ENCODE data around the gene GULP1.
"Not testable (repeated sequence)": the region's sequence is repeated elsewhere in the genome, so short reads cannot be mapped to it uniquely, and the experiment has no call there.

The GULP1 gene

DNA sequence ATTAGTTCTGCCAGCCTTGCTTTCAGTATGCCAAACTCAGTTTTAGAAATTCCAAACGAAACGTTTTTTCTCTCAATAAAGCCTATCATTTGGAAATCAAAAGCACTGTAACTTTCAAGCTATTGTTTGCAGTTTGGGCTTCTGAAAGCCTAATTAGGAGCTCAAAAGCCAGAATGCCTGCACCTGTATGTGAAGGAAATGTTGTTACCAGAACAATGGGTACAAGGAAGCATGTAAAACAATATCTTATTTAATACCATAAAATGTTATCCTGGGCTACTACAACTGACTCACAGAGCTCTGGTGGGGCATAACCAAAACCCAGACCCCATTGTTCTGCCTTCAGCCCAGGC, 12.6 kb upstream of the GULP1 start:
- H3K4me3 Mint-ChIP-seq, result no peak overlapping the region
- H3K27ac Mint-ChIP-seq, result no peak overlapping the region
- CTCF ChIA-PET, result no interaction called here
- H3K4me1 Mint-ChIP-seq, result no peaks in the 10 kb centered on the region
- H3K36me3 Mint-ChIP-seq, result no peaks in the 10 kb centered on the region
- DNase-seq, result no peak
- no peaks in the 10 kb centered on the region for H3K9me3 Mint-ChIP-seq
- no peaks in the 10 kb centered on the region for H3K27me3 Mint-ChIP-seq

DNA sequence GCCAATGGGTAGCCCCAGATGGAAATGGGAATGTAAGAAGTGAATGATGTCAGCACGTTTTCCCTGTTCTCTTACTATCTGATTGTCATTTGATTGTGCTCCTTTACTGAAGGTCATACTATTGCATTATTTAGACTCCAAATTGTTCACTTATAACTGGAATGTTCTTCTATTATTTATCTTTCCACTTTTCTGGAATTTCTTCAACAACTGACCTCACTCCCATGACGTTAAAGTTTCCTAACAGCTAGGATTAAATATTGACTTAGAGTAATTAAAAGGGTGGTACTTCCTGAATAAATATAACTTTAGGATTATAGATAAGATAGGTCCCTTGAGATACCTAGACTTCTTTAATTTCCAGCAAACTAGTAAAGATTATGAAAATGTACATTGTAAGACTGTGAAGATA, 10.9 kb upstream of the GULP1 start:
- Mint-ChIP-seq H3K36me3 (no peaks in the 10 kb centered on the region), H3K9me3 (no peaks in the 10 kb centered on the region), H3K4me1 (no peaks in the 10 kb centered on the region), H3K4me3 (no peak overlapping the region), H3K27ac (no peak overlapping the region), H3K27me3 (no peaks in the 10 kb centered on the region)
- DNase-seq, result no peak
- CTCF ChIA-PET, result no interaction called here

DNA sequence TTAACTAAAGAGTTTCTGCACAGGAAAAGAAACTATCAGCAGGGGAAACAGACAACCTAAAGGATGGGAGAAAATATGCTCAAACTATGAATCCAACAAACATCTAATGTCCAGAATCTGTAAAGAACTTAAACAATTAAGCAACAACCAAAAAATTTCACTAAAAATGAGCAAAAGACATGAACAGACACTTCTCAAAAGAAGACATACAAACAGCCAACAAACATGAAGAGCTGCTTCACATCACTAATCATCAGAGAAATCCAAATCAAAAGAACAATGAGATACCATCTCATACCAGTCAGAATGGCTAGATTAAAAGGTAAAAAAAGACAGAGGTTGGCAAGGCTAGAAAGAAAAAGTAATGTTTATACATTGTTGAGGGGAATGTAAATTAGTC, 8.8 kb upstream of the GULP1 start:
- no peak overlapping the region for H3K4me3 Mint-ChIP-seq
- H3K27me3 Mint-ChIP-seq, result no peaks in the 10 kb centered on the region
- H3K36me3 Mint-ChIP-seq, result no peaks in the 10 kb centered on the region
- no peaks in the 10 kb centered on the region for H3K4me1 Mint-ChIP-seq
- H3K27ac Mint-ChIP-seq, result no peak overlapping the region
- CTCF ChIA-PET, result no interaction called here
- no peak for DNase-seq
- no peaks in the 10 kb centered on the region for H3K9me3 Mint-ChIP-seq

DNA sequence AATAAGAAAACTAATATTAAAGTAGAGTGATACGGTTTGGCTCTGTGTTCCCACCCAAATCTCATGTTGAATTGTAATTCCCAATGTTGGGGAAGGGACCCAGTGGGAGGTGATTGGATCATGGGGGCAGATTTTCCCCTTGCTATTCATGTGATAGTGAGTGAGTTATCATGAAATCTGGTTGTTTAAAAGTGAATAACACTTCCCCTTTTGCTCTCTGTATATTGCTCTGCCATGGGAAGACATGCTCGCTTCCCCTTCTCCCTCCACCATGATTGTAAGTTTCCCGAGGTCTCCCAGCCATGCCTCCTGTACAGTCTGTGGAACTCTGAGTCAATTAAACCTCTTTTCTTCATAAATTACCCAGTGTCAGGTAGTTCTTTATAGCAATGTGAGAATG, 7.4 kb upstream of the GULP1 start:
- H3K9me3 Mint-ChIP-seq, CTCF ChIA-PET, H3K27ac Mint-ChIP-seq, H3K36me3 Mint-ChIP-seq, H3K4me1 Mint-ChIP-seq, DNase-seq, H3K4me3 Mint-ChIP-seq, H3K27me3 Mint-ChIP-seq: not testable (repeated sequence)

DNA sequence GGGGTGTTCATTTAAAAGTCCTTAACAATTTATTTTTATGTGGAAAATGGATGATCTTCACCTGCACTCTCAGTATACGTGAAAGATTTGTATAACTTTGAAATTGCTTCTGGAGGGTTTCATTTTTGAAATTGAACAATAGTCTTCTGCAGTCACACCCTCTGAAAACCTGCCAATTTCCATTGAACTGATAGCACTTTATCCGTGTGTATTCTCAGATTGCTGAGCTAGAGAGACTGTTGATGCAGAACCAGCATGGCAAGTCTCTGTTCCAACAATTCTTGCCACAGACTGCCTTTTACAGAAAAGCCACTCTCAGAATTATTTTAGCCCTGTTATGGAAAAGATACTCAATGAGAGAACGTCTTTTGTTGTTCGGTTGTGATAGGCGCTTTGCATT, 6.6 kb upstream of the GULP1 start:
- Mint-ChIP-seq H3K9me3 (no peaks in the 10 kb centered on the region), H3K4me1 (no peaks in the 10 kb centered on the region), H3K4me3 (no peak overlapping the region), H3K27ac (no peak overlapping the region), H3K36me3 (no peaks in the 10 kb centered on the region), H3K27me3 (no peaks in the 10 kb centered on the region)
- CTCF ChIA-PET, result no interaction called here
- DNase-seq, result no peak

DNA sequence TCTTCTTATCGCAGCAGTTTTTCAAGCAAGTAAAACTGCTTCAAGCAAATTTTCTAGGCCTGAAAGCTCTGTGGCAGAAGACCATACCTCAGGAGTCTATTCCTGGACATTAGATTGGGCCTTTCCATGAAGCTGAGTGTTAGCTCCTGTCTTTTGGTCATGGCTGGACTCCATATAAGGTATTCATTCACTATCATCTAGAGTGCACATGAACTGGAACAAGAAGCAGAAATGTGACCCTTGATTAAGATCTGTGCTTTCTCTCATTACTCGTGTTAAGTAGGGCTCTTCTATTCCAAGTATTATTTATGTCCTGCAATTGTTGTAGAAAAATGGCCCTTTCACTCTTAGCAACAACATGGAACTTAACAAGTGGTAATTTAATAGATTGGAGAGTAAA, 5.9 kb upstream of the GULP1 start:
- Mint-ChIP-seq H3K9me3 (no peaks in the 10 kb centered on the region), H3K4me1 (no peaks in the 10 kb centered on the region), H3K27ac (no peak overlapping the region), H3K36me3 (no peaks in the 10 kb centered on the region), H3K4me3 (no peak overlapping the region), H3K27me3 (peaks cover 2% of the 10 kb centered on the region)
- no peak for DNase-seq
- CTCF ChIA-PET, result no interaction called here

DNA sequence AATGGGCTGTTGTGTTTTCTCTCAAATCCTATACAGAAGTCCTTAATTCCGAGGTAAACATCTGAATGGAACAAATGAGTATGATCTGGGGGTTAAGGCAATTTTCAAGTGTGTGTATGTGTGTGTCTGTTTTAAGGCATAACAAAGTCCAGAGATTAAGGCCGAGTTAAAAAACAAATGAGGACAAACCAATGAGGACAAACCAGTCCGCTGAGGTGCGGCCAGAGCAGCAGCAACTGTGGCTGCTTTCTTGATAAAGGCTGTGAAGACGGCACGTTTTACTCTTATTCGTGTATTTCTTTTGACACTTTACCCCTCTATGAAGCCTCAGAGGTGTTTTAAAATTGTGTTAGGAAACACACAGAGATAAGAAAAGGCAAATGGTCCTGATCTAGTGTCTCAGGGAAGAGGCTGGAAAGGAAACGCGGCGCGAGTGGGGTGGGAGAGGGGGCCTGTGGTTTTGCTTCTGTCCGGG, 495 bp upstream of the GULP1 start:
- Mint-ChIP-seq H3K36me3 (no peaks in the 10 kb centered on the region), H3K4me3 (no peak overlapping the region), H3K4me1 (peaks cover 4% of the 10 kb centered on the region), H3K27ac (no peak overlapping the region), H3K27me3 (peaks cover 37% of the 10 kb centered on the region), H3K9me3 (no peaks in the 10 kb centered on the region)
- no peak for DNase-seq
- CTCF ChIA-PET, result no interaction called here

DNA sequence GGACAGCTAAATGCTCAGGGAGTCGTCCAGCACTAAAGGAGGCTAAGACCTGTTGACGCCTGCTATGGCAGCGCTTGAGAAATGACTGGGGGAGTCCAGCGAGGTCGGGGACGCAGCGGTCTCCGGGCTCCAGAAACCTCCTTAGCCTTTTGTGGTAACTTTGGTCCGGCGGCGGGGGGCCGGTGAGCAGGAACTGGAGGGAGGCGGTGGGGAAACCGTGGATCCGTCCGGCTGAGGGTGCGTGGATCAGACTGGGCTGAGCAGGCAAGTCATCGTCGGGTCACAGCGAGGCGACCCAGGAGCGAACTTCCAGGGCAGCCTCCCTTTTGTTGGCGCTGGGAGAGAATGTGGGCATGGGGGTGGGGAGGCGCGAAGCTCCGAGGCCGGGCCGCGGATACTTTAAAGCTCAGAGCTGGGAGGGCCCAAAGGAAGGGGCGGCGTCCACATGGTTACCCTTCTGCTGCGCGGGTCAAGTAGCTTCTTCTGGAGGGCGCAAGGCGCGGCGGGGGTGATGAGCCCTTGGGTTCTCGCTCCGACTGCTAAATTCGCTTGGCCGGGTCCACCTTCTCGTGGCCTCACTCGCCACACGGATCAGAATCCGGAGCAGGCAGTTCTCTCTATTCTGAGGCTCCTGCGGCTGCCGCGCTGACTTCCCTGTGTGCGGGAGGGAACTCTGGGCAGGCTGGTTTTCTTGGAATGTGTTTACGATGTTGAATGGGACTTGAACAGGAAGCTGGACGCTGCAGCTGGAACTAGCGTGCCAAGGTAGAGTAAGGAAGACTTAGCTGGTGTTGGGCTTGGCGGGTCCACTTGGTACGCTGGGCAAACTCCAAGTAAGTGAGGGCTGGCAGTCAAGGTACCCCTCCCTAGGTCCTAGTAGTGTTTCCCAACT, 920 bp downstream of the GULP1 start:
- CTCF ChIA-PET, result no interaction called here
- peaks cover 37% of the 10 kb centered on the region for H3K27me3 Mint-ChIP-seq
- no peaks in the 10 kb centered on the region for H3K9me3 Mint-ChIP-seq
- no peak overlapping the region for H3K27ac Mint-ChIP-seq
- no peak overlapping the region for H3K4me3 Mint-ChIP-seq
- H3K36me3 Mint-ChIP-seq, result no peaks in the 10 kb centered on the region
- no peak for DNase-seq
- H3K4me1 Mint-ChIP-seq, result peaks cover 4% of the 10 kb centered on the region

DNA sequence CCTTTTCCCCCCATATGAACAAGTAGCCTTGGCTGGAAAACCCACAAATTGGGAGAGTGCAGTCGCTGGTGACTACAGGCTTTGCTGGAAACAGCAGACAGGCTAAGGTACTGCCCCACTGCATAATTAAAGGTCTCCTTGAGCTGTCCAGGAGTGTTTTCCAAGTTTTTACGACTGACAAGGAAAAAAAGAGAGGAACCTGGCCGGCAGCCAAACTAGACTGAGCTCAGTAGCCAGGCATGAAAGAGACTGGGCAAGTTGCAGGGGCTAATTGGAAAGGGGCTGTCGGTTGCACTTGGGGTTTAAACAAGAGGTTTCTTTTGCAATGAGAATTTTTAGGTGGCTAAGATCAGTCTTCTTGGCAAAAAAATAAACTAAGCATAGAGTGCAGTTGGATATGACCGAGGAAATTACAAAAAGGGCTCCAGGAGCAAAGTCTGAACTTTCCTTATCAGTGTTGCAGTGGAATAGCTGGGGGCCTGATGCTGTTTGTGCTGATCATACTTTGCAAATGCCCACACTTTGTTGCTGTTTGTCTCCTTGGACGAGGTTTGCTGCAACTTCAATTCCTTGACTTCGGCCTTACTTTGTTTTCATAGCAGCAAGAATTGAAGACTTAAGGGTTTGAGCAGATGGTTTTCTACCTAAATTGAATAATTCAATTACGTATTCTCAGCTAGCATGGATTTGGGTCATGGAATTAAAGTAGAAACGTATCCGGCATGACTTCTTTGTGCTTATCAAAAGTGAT, 2.1 kb downstream of the GULP1 start:
- no peaks in the 10 kb centered on the region for H3K9me3 Mint-ChIP-seq
- no peak overlapping the region for H3K27ac Mint-ChIP-seq
- H3K27me3 Mint-ChIP-seq, result peaks cover 37% of the 10 kb centered on the region
- CTCF ChIA-PET, result interaction anchor here (0.5 kb wide), 1 partner anchor 62 kb away, joined by 3 read pairs; no protein-coding TSS in a partner anchor
- no peak overlapping the region for H3K4me3 Mint-ChIP-seq
- H3K4me1 Mint-ChIP-seq, result peaks cover 4% of the 10 kb centered on the region
- no peaks in the 10 kb centered on the region for H3K36me3 Mint-ChIP-seq
- DNase-seq, result no peak

DNA sequence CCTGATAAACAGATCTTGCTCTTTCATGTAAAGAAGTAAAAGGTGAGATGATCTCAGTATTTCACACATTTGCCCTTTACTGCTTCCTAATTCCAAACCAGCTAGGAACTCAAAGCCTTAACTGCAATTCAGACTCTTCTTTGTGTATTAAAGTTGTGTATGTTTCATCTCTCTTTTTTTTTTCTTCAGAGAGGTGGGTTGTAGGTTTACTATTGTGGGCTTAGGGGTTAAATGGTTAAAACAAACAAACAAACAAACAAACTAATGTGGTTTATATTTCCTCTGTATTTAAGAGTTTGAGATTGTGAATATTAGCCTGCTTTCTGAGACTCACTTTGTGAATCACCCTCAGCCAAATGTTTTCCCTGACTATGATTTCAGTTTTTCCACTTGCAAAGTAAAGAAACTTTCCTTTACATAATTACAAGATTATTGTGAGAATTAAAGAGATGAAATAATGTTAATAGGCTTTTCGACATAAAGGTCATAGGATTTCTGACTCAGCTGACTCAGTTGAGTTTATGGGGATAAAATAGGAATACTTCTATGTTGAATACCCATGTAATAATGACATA, 2.8 kb downstream of the GULP1 start:
- H3K27ac Mint-ChIP-seq, result no peak overlapping the region

DNA sequence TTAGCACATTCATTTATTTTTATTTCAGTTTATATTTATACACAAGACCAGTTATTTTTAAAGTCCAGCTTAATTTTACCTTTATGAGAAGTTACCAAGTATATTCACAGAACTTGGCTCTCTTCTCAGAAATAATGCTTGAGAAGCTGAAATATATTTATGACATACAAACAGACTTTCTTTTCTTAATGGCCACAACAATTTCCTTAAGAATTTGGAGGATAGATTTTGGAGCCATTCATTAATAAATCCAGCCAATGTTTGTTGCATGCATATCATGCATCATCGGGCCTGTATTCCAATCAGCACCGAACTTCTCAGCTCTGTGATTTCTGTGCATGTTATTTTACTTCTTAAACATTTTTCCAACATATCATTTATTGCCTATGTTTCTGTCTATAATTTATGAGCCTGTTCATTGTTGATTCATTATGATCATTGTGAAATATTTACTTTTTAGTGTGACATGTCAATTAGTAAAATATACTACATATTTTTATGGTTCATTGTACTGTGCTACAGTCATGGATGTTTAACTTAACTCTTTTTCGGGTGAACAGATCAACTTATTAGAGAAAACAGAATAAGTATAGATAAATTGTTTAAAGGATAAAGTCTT, 3.5 kb downstream of the GULP1 start:
- Mint-ChIP-seq H3K36me3 (no peaks in the 10 kb centered on the region), H3K27me3 (peaks cover 37% of the 10 kb centered on the region), H3K4me3 (no peak overlapping the region), H3K27ac (no peak overlapping the region), H3K4me1 (peaks cover 4% of the 10 kb centered on the region), H3K9me3 (no peaks in the 10 kb centered on the region)
- no peak for DNase-seq
- CTCF ChIA-PET, result no interaction called here

More for the DNA sequence above, 2.8 kb downstream of the GULP1 start:
- H3K4me3 Mint-ChIP-seq, result no peak overlapping the region
- H3K4me1 Mint-ChIP-seq, result peaks cover 4% of the 10 kb centered on the region
- CTCF ChIA-PET, result no interaction called here
- no peaks in the 10 kb centered on the region for H3K36me3 Mint-ChIP-seq
- peaks cover 37% of the 10 kb centered on the region for H3K27me3 Mint-ChIP-seq
- no peaks in the 10 kb centered on the region for H3K9me3 Mint-ChIP-seq
- no peak for DNase-seq

DNA sequence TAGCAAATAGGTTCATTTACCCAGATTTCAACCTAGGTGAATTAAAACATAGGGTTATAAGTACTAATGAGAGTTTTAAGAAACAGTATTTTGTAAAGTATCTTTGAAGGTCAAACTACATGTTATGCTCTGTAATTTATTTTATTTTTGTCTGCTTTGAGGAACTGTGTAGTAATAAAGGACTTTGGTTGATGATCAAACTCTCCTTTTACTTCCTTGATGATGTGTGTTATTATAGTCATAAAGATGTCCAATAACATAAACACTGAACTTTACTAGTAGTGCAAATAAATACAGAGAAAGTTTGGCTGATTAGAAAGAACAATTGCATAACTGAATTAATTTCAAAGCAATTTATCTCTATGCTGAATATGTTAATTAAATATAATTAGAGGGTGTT, 6.3 kb downstream of the GULP1 start:
- CTCF ChIA-PET, result no interaction called here
- DNase-seq, result no peak
- peaks cover 14% of the 10 kb centered on the region for H3K27me3 Mint-ChIP-seq

DNA sequence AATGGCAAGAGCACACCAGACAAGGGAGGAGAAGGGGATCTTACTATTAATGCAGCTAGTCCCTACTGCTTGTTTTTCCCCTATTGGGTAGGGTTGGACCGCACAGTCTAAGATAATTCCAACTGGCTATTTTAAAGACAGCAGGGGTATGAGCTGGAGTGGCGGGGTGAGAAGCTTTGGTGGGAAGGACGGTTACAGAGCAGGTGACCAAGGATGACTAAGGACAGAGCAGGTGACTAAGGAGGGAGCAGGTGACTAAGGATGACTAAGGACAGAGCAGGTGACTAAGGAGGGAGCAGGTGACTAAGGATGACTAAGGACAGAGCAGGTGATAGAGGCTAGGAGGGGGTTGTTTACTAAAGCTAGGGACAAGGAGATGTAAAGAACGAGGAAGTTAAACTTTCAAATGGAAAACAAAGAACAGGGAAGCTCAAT, 7.3 kb downstream of the GULP1 start:
- H3K4me3 Mint-ChIP-seq, H3K27ac Mint-ChIP-seq, H3K36me3 Mint-ChIP-seq, DNase-seq, H3K9me3 Mint-ChIP-seq, H3K27me3 Mint-ChIP-seq, CTCF ChIA-PET, H3K4me1 Mint-ChIP-seq: not testable (repeated sequence)

More for the DNA sequence above, 6.3 kb downstream of the GULP1 start:
- no peak overlapping the region for H3K4me3 Mint-ChIP-seq
- no peaks in the 10 kb centered on the region for H3K36me3 Mint-ChIP-seq
- H3K4me1 Mint-ChIP-seq, result no peaks in the 10 kb centered on the region
- no peaks in the 10 kb centered on the region for H3K9me3 Mint-ChIP-seq
- no peak overlapping the region for H3K27ac Mint-ChIP-seq

DNA sequence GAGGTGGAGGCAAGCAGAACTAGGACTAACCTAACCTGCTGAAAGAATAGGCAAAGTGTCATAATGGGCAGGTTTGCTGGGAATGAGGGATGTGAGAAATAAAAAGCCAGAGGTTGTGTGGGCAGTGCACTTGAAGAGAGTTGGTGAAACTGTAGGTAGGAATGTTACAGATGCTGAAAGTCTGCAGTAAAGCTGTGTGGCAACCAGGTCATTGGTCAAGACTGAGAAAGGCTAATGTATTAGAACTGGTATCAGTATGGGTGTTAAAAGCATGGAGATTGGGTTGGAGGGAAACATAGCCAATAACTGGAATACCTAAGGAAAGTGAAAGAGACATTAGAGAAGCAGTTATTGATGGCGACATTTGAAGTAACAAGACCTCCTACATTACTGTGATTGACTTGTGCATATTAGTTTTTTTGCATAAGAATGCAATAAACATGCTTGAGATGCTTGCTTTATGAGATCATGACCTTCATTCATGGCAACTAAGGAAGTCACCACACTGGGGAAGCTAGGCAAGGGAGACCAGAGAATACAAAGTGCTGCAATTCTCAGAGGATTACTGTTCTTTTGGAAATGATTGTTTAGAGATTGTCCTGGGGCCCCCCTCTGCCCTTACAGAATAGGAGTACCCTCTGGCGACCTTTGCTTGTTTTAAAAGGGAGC, 11.8 kb downstream of the GULP1 start:
- DNase-seq, result no peak
- H3K9me3 Mint-ChIP-seq, result no peaks in the 10 kb centered on the region
- H3K36me3 Mint-ChIP-seq, result no peaks in the 10 kb centered on the region
- no peaks in the 10 kb centered on the region for H3K27me3 Mint-ChIP-seq
- no peak overlapping the region for H3K27ac Mint-ChIP-seq
- H3K4me1 Mint-ChIP-seq, result no peaks in the 10 kb centered on the region
- no peak overlapping the region for H3K4me3 Mint-ChIP-seq
- CTCF ChIA-PET, result no interaction called here
